DMS153 treated with DMSO at 0.1 percent for 48 hours (cell line): ENCODE data around the gene TUBB1.

Experiments used
- DNase-seq: peaks from one replicate; lab custom pipeline; 2025; ENCODE audit not compliant: unreplicated experiment; lab: John Stamatoyannopoulos, UW

The TUBB1 gene

GRCh38 chr20:58989196-58989595 is 30.0 kb upstream of the TUBB1 start:
- DNase-seq, result no peak

- DNase-seq, result no peak
Measured at GRCh38 chr20:58990651-58991445, 28.4 kb upstream of the TUBB1 start.

GRCh38 chr20:58991715-58992114 is 27.5 kb upstream of the TUBB1 start:
- no peak for DNase-seq

- no peak for DNase-seq
Measured at GRCh38 chr20:58992911-58993310, 26.3 kb upstream of the TUBB1 start.

- no peak for DNase-seq
Measured at GRCh38 chr20:58993332-58994248, 25.6 kb upstream of the TUBB1 start.

GRCh38 chr20:58994390-58995159 is 24.7 kb upstream of the TUBB1 start:
- DNase-seq, result no peak

- DNase-seq, result no peak
Measured at GRCh38 chr20:58995461-58996225, 23.6 kb upstream of the TUBB1 start.

GRCh38 chr20:58996226-58996611 is 23.0 kb upstream of the TUBB1 start:
- DNase-seq, result no peak

GRCh38 chr20:58997141-58997770 is 22.0 kb upstream of the TUBB1 start:
- DNase-seq, result no peak

- DNase-seq, result no peak
Measured at GRCh38 chr20:58998656-58999055, 20.6 kb upstream of the TUBB1 start.

GRCh38 chr20:59000326-59000725 is 18.9 kb upstream of the TUBB1 start:
- no peak for DNase-seq

- DNase-seq, result no peak
Measured at GRCh38 chr20:59001068-59001448, 18.2 kb upstream of the TUBB1 start.

GRCh38 chr20:59001449-59002171 is 17.6 kb upstream of the TUBB1 start:
- no peak for DNase-seq

GRCh38 chr20:59002388-59002787 is 16.8 kb upstream of the TUBB1 start:
- DNase-seq, result no peak

- no peak for DNase-seq
Measured at GRCh38 chr20:59002874-59003399, 16.3 kb upstream of the TUBB1 start.

- no peak for DNase-seq
Measured at GRCh38 chr20:59003836-59004492, 15.3 kb upstream of the TUBB1 start.

GRCh38 chr20:59004493-59004762 is 14.8 kb upstream of the TUBB1 start:
- no peak for DNase-seq

GRCh38 chr20:59004763-59005522 is 14.3 kb upstream of the TUBB1 start:
- no peak for DNase-seq
